H9 (cell line): ENCODE measurements around the gene ZNF275. TPM values are rescaled to one million over a fixed set of nuclear protein-coding genes. Genes with fewer than 3 reads are reported as not detected.
A peak's percentile ranks its signal among the peaks of the same experiment; 100 is the strongest.

Experiments used
- DNase-seq: peaks from one replicate; pipeline ENCODE4 v3.0.0-alpha.2; 2017
- H2AFZ ChIP-seq: one replicate; pipeline ENCODE4 v1.6.1; 2013; ENCODE audit warnings: mild to moderate bottlenecking, low read length, control low read depth, moderate library complexity
- H2AK5ac ChIP-seq: 2 replicates; pipeline ENCODE4 v1.6.1; 2013; ENCODE audit warnings: low read length, control low read depth, mixed read lengths; ENCODE audit not compliant: insufficient read length
- H2BK120ac ChIP-seq: one replicate; pipeline ENCODE4 v1.6.1; 2013; ENCODE audit warnings: low read depth, mild to moderate bottlenecking, low read length, control low read depth, inconsistent platforms; ENCODE audit not compliant: poor library complexity, severe bottlenecking
- H2BK12ac ChIP-seq: 2 replicates; pipeline ENCODE4 v1.6.1; 2013; ENCODE audit warnings: low read length, control low read depth, mixed read lengths, low read depth; ENCODE audit not compliant: insufficient read length
- H2BK15ac ChIP-seq: 2 replicates; pipeline ENCODE4 v1.6.1; 2013; ENCODE audit warnings: low read depth, low read length, control low read depth
- H2BK20ac ChIP-seq: one replicate; pipeline ENCODE4 v1.6.1; 2013; ENCODE audit warnings: low read depth, mild to moderate bottlenecking, low read length, control low read depth, inconsistent platforms; ENCODE audit not compliant: poor library complexity, severe bottlenecking
- H2BK5ac ChIP-seq: 2 replicates; pipeline ENCODE4 v1.6.1; 2013; ENCODE audit warnings: low read length, control low read depth, mixed read lengths; ENCODE audit not compliant: insufficient read length
- H3K14ac ChIP-seq: 2 replicates; pipeline ENCODE4 v1.6.1; 2013; ENCODE audit warnings: low read length, control low read depth; ENCODE audit not compliant: insufficient read depth
- H3K18ac ChIP-seq: 2 replicates; pipeline ENCODE4 v1.6.1; 2013; ENCODE audit warnings: low read depth, mild to moderate bottlenecking, mixed read lengths, low read length, control low read depth; ENCODE audit not compliant: insufficient read length
- H3K23ac ChIP-seq: 2 replicates; pipeline ENCODE4 v1.6.1; 2013; ENCODE audit warnings: low read length, control low read depth, mixed read lengths, low read depth; ENCODE audit not compliant: insufficient read length
- H3K23me2 ChIP-seq: 2 replicates; pipeline ENCODE4 v1.6.1; 2013; ENCODE audit warnings: low read depth, mild to moderate bottlenecking, mixed read lengths, low read length, control low read depth; ENCODE audit not compliant: insufficient read length, poor library complexity, severe bottlenecking
- H3K27ac ChIP-seq: 2 replicates; pipeline ENCODE4 v1.5.1; 2013; ENCODE audit warnings: low read length, control low read depth, mixed read lengths, low read depth; ENCODE audit not compliant: insufficient read length
- H3K27me3 ChIP-seq: 2 replicates; pipeline ENCODE4 v1.6.1; 2013; ENCODE audit warnings: low read length, control low read depth, inconsistent platforms; ENCODE audit not compliant: insufficient read depth
- H3K4ac ChIP-seq: 2 replicates; pipeline ENCODE4 v1.6.1; 2013; ENCODE audit warnings: low read depth, mild to moderate bottlenecking, control low read depth, inconsistent platforms, low read length, moderate library complexity
- H3K4me1 ChIP-seq: 2 replicates; pipeline ENCODE4 v1.6.1; 2013; ENCODE audit warnings: low read length, control low read depth, inconsistent platforms; ENCODE audit not compliant: insufficient read depth
- H3K4me2 ChIP-seq: 2 replicates; pipeline ENCODE4 v1.6.1; 2013; ENCODE audit warnings: low read length, control low read depth, mixed read lengths; ENCODE audit not compliant: insufficient read length, insufficient read depth
- H3K56ac ChIP-seq: 2 replicates; pipeline ENCODE4 v1.6.1; 2013; ENCODE audit warnings: low read depth, mild to moderate bottlenecking, mixed read lengths, low read length, control low read depth; ENCODE audit not compliant: insufficient read length
- H3K79me1 ChIP-seq: 2 replicates; pipeline ENCODE4 v1.6.1; 2013; ENCODE audit warnings: low read depth, mild to moderate bottlenecking, moderate library complexity, low read length, control low read depth, inconsistent platforms; ENCODE audit not compliant: insufficient read depth, poor library complexity, severe bottlenecking
- H3K79me2 ChIP-seq: 2 replicates; pipeline ENCODE4 v1.6.1; 2013; ENCODE audit warnings: low read length, control low read depth, inconsistent platforms; ENCODE audit not compliant: insufficient read depth
- H3K9ac ChIP-seq: 2 replicates; pipeline ENCODE4 v1.6.1; 2013; ENCODE audit warnings: low read length, control low read depth, mixed read lengths; ENCODE audit not compliant: insufficient read length; ENCODE audit errors: extremely low read depth
- H3K9me3 ChIP-seq: one replicate; pipeline ENCODE4 v1.6.1; 2013; ENCODE audit warnings: low read depth, low read length, inconsistent platforms; ENCODE audit not compliant: control insufficient read depth
- H3T11ph ChIP-seq: one replicate; pipeline ENCODE4 v1.6.1; 2013; ENCODE audit warnings: mild to moderate bottlenecking, low read length, control low read depth, inconsistent platforms
- H4K20me1 ChIP-seq: one replicate; pipeline ENCODE4 v1.6.1; 2013; ENCODE audit not compliant: control insufficient read depth, insufficient read length, insufficient read depth
- H4K5ac ChIP-seq: 2 replicates; pipeline ENCODE4 v1.6.1; 2013; ENCODE audit warnings: low read depth, mild to moderate bottlenecking, mixed read lengths, low read length, control low read depth; ENCODE audit not compliant: insufficient read length
- H4K8ac ChIP-seq: replicated peaks from 2 replicates; pipeline ENCODE4 v1.6.1; 2013; ENCODE audit warnings: low read length, control low read depth, mixed read lengths, low read depth; ENCODE audit not compliant: insufficient read length
- H4K91ac ChIP-seq: 2 replicates; pipeline ENCODE4 v1.6.1; 2013; ENCODE audit warnings: low read depth, mild to moderate bottlenecking, moderate library complexity, mixed read lengths, low read length, control low read depth; ENCODE audit not compliant: insufficient read length
- H3K27ac Mint-ChIP-seq, 3 experiments: 2 replicates in 2 of 3; 3 replicates in 1 of 3; pipeline ENCODE4 v1.8.0; 2020 to 2021; ENCODE audit warnings: mixed read lengths in 3 of 3, mild to moderate bottlenecking in 1 of 3, moderate library complexity in 1 of 3
- H3K27me3 Mint-ChIP-seq: 2 replicates; pipeline ENCODE4 v1.8.0; 2021; ENCODE audit warnings: low read depth, mild to moderate bottlenecking, moderate library complexity, mixed read lengths
- H3K36me3 Mint-ChIP-seq, 3 experiments: 2 replicates in 2 of 3; 3 replicates in 1 of 3; pipeline ENCODE4 v1.8.0; 2020 to 2021; ENCODE audit warnings: low read depth in 3 of 3, mixed read lengths in 3 of 3; ENCODE audit not compliant: insufficient read depth in 1 of 3
- H3K4me1 Mint-ChIP-seq, 2 experiments: 2 replicates each; pipeline ENCODE4 v1.8.0; 2020; ENCODE audit warnings: mixed read lengths in 2 of 2
- H3K4me3 Mint-ChIP-seq, 2 experiments: 2 replicates in 1 of 2; 3 replicates in 1 of 2; pipeline ENCODE4 v1.8.0; 2020 to 2021; ENCODE audit warnings: mild to moderate bottlenecking in 2 of 2, mixed read lengths in 2 of 2, moderate library complexity in 1 of 2
- H3K9me3 Mint-ChIP-seq, 2 experiments: 2 replicates in 1 of 2; 3 replicates in 1 of 2; pipeline ENCODE4 v1.8.0; 2020; ENCODE audit warnings: mild to moderate bottlenecking in 2 of 2, mixed read lengths in 2 of 2, moderate library complexity in 1 of 2
- CTCF ChIP-seq: fragments of 200-600 bp; sonication (generic); conservative IDR thresholded peaks from 3 replicates; pipeline ENCODE4 v1.8.0; 2021; ENCODE audit warnings: antibody characterized with exemption, mild to moderate bottlenecking
- WGBS: extraction: QIAGEN DNeasy Blood & Tissue Kit; methylation state at CpG from one replicate; pipeline ENCODE4 v1.1.7; 2013; ENCODE audit warnings: missing lambda C conversion rate, low lambda C conversion rate, mixed read lengths; ENCODE audit not compliant: insufficient read length; ENCODE audit errors: extremely low coverage; 5-methylcytosine and 5-hydroxymethylcytosine counted together
- total RNA-seq: library from RNA; stranded (reverse); gene quantifications from 2 replicates; pipeline ENCODE4 v1.2.1, GENCODE V29; 2021

ZNF275 gene
- total RNA-seq, 1 experiment from 2014 or later: 11.8 TPM

- Histone ChIP-seq H3K79me1 (no peaks in the 10 kb centered on the region), H4K20me1 (no peaks in the 10 kb centered on the region), H3K9ac (no peak overlapping the region), H3T11ph (no peak overlapping the region), H2AK5ac (no peak overlapping the region), H3K4me2 (peak overlapping the region; percentile 17), H2BK12ac (no peak overlapping the region), H2BK20ac (no peak overlapping the region), H2AFZ (no peak overlapping the region), H3K9me3 (peaks cover 23% of the 10 kb centered on the region), H4K8ac (no peak overlapping the region), H2BK5ac (no peak overlapping the region), H3K18ac (no peak overlapping the region), H3K56ac (no peak overlapping the region), H3K27me3 (no peaks in the 10 kb centered on the region), H4K5ac (no peak overlapping the region), H3K4ac (no peak overlapping the region), H3K4me1 (no peaks in the 10 kb centered on the region), H3K23ac (no peak overlapping the region), H2BK15ac (no peak overlapping the region), H3K79me2 (no peaks in the 10 kb centered on the region), H4K91ac (no peak overlapping the region), H3K23me2 (no peaks in the 10 kb centered on the region), H3K14ac (no peak overlapping the region), H3K27ac (no peak overlapping the region), H2BK120ac (no peak overlapping the region)
- no peak for TF ChIP-seq CTCF
- peaks cover 20 to 32% (median 25%) of the 10 kb centered on the region in 3 experiments for H3K36me3 Mint-ChIP-seq
- peaks cover 12% of the 10 kb centered on the region for H3K27me3 Mint-ChIP-seq
- no peak for DNase-seq
- WGBS: no CpG with 5 or more reads among the region's 16 CpGs
- H3K4me1 Mint-ChIP-seq: peaks cover 10 to 17% of the 10 kb centered on the region in 2 experiments
- H3K4me3 Mint-ChIP-seq: peak overlapping the region; percentile 84 to 92
- peak overlapping the region in 1 of 3 experiments; percentile 72; a peak in 1 of 7 replicates for H3K27ac Mint-ChIP-seq
- H3K9me3 Mint-ChIP-seq: peaks cover 73 to 78% of the 10 kb centered on the region in 2 experiments
Observed at GRCh38 chrX:153334654-153335295, 822 bp downstream of the ZNF275 start.
